Stimulated activated CD4-positive, alpha-beta T cell treated with anti-CD3 and anti-CD28 coated beads, Interleukin-1b, Interleukin-23, amount 100 ng/mL, for 1 hour (primary cell): ENCODE data around the gene SNX14.

Experiments used
- DNase-seq, 2 donors: peaks; one replicate each; pipeline ENCODE4 v3.0.0-alpha.2; 2020; ENCODE audit warnings: low read depth in 2 of 2

The SNX14 gene

GRCh38 chr6:85498596-85499258 is 94.9 kb downstream of the SNX14 start:
- DNase-seq: no peak

GRCh38 chr6:85496856-85497255 is 96.8 kb downstream of the SNX14 start:
- no peak for DNase-seq

GRCh38 chr6:85496009-85496579 is 97.6 kb downstream of the SNX14 start:
- DNase-seq: no peak

GRCh38 chr6:85494547-85495536 is 98.8 kb downstream of the SNX14 start:
- no peak for DNase-seq

GRCh38 chr6:85493389-85493788 is 100.3 kb downstream of the SNX14 start:
- no peak for DNase-seq

- no peak for DNase-seq
Measured at GRCh38 chr6:85490516-85491248, 103.0 kb downstream of the SNX14 start.

- DNase-seq: no peak
Measured at GRCh38 chr6:85484948-85485347, 108.7 kb downstream of the SNX14 start.

GRCh38 chr6:85483846-85484245 is 109.8 kb downstream of the SNX14 start:
- no peak for DNase-seq

GRCh38 chr6:85482905-85483700 is 110.6 kb downstream of the SNX14 start:
- DNase-seq: peak; percentile 33 to 75

- no peak for DNase-seq
Measured at GRCh38 chr6:85482206-85482904, 111.3 kb downstream of the SNX14 start.

- DNase-seq: no peak
Measured at GRCh38 chr6:85479208-85479607, 114.5 kb downstream of the SNX14 start.

- no peak for DNase-seq
Measured at GRCh38 chr6:85476532-85476931, 117.1 kb downstream of the SNX14 start.

- DNase-seq: no peak
Measured at GRCh38 chr6:85473748-85474147, 119.9 kb downstream of the SNX14 start.

- no peak for DNase-seq
Measured at GRCh38 chr6:85472744-85473143, 120.9 kb downstream of the SNX14 start.

GRCh38 chr6:85470023-85470410 is 123.6 kb downstream of the SNX14 start:
- DNase-seq: no peak

GRCh38 chr6:85469276-85470022 is 124.2 kb downstream of the SNX14 start:
- no peak for DNase-seq

- DNase-seq: no peak
Measured at GRCh38 chr6:85468326-85468725, 125.3 kb downstream of the SNX14 start.

- no peak for DNase-seq
Measured at GRCh38 chr6:85465762-85466161, 127.9 kb downstream of the SNX14 start.

- DNase-seq: no peak
Measured at GRCh38 chr6:85464722-85465150, 128.9 kb downstream of the SNX14 start.

GRCh38 chr6:85464260-85464644 is 129.4 kb downstream of the SNX14 start:
- DNase-seq: no peak
